HL-60/S4 treated with phorbol 12-myristate 13-acetate at 8.2 ng/mL for 4 days and 3 days (cell line): ENCODE measurements around the gene CHCHD3.
"Not testable (repeated sequence)": the region's sequence is repeated elsewhere in the genome, so short reads cannot be mapped to it uniquely, and the experiment has no call there.

Experiments
- in situ Hi-C: fragments of 300-500 bp; cut with MboI; formaldehyde crosslinking; loops from 2 replicates; pipeline ENCODE4 v1.15.0; 2022; ENCODE audit warnings: low sequenced_read_pairs

CHCHD3 gene

DNA sequence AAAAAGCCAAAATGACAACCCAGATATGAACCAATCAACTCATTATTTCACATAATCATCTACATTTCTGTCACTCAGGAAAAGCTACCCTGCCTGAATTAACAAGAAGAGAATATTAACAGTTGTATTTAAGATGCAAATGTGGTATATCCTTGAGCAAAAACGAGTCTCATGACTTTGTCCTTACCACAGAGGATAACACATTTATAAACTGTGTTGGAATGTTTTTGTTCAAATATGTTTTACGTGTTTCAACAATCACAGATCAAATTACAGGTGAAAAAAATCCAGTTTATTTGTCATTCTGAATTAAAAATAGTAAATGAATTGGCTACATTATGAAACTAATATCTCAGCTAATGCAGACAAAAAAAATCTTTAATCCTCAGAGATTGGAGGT is 34.6 kb downstream of the CHCHD3 start:
- in situ Hi-C loops, result no loop called here

DNA sequence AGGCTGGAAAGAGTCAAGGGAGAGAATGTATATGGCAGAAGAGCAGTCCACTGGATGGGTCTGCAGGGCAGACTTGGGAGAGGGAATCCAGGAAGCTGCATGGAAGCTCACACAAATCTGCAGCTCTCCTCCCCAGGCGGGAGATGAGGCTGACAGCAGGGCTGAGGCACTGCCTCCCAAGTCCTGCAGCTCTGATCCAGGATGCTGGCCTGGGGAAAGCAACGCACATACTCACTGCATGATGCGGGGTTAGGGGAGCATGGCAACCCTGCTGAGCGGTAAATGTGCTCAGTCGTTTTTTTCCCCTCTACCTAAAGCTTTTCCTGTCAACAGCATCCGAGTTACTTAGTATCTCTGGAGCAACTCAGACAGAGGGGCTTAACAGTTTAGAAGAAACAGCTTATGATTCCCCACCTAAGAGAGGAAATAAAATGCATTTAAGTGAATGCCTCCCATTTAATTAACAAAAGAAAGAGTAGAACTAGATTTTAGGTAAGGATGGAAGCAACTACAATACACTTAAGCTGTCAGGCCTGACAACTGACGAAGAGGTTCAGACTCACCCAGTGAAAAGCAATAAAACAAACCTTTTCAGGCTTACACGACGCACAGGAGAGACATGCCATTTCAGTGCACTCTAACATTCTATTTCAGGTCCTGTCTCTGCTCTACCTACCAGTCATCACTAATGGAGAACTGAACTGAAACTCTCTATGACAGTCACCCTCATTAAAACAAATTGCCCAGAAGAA is 37.0 kb downstream of the CHCHD3 start:
- in situ Hi-C loops, result no loop called here

DNA sequence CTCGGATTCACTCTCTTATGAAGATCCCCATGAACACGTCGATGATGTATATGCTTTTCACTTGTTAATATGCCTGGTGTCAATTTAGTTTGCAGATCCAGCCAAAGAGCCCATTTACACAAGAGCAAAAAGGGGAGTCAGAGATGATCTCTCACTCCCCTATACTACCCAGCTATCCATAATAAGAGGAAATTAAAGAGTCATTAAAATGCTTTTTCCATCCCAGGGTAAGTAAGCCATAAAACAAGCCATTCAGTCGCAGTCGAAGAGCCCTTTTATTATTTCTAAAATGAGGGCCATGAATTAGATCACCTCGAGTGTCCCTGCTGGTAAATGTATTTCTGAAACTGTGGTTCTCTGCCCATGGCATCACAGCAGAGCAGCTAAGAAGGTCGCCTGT is 41.2 kb downstream of the CHCHD3 start:
- in situ Hi-C loops, result no loop called here

DNA sequence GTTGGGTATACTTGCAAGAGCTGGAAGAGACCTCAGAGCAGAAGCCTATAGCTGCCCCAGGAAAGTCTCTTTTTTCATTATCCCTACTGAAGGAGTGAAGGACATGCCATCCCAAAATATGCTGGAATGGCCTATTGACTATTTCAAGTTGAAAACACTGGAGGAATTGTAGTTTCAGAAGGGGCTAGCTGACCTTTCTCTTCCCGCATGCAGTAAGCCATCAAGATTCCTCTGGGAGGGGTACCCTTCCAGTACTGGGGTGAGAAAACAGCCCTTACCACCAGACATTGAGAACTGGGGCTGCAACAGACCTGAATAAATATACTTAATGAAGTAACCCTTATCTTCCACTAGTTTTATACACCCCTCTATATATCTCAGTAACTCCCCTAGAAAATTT is 41.7 kb downstream of the CHCHD3 start:
- in situ Hi-C loops, result no loop called here

DNA sequence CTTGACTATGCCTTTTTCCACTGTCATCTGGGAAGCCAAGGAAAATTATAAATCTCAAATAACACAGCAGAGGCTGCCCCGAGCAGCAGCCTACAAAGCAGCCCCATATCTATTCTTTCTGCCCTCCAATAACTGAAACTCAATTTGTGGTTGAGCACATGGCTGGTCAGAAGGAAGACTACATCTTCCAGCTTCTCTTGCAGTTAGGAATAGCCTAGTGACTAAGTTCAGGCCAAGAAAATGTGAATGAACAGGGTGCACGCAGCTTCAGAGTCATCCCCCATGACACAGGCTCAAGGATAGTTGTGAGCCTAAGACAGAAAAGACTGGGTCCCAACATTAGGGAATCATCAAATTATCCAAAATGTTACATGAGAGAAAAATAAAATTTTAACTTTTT is 42.3 kb downstream of the CHCHD3 start:
- in situ Hi-C loops, result no loop called here

DNA sequence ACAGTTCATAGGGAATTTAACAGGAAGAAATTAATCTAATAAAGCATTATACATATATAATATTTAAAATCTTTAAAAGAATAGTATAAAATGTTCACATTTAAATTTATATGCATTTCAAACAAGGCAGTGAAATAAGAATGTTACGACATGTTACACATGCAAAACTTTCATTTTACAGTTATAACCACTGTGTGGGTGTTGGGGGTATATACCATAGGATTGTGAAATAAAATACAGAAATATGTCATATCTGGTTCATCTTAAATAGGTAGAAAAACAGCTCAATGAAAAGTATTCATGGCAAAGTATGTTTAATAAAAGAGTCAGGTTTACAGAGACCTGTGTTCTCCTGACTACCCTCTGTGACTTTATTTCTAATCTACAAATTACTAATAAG is 45.6 kb downstream of the CHCHD3 start:
- in situ Hi-C loops, result no loop called here

DNA sequence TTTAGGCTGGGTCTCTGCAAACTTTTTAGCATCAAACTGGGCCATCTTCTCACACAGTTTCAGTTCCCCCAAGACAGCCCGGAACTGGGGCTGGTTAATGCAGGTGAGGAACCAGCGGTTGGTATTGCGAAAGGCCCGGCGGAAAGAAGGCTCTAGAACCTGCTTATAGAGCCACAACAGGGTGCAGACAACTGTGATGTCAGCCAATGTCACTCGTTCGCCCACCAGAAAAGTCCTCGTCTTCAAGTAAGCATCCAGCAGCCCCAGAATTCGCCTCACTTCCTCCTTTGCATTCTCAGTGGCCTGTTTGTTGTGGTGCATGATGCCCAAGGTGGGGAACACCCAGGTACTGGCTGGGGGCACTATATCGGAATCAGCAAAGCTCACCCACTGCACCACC is 46.6 kb downstream of the CHCHD3 start:
- in situ Hi-C loops, result not testable (repeated sequence)

DNA sequence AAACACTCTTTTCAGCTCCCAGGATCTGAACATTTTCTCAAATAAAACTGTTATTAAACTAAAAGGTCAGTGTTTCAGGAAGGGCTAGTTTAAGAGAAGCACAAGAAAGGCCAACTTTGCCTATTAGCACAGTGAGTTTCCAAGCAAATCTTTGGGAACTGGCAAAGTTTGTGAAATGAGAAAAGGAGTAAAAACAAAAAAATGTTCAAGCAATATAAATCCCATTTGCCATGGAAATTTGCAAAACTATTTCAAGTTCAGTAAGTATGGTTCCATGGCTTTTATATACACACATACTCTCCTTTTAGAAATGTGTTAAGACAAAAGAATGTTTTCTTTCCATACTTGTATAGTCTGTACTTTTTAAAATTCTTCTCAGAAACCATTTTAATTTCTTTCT is 51.5 kb downstream of the CHCHD3 start:
- in situ Hi-C loops, result no loop called here

DNA sequence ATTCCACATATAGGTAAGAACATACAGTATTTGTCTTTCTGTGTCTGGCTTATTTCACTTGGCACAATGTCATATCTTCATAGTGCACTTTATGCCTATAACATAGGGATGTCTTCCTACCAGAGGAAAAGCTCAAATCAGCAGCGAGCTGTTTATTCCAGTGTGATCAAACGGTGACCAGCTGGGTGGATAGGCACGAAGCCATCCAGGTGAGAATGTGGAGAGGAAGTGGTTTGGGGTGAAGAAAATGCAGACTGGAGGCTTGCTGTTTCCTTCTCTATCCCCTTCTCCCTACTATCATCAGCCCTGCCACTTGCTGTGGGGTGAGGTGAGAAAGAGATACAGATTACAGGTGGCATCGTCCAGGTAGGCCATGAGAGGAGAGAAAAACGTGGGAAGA is 52.4 kb downstream of the CHCHD3 start:
- in situ Hi-C loops, result no loop called here

DNA sequence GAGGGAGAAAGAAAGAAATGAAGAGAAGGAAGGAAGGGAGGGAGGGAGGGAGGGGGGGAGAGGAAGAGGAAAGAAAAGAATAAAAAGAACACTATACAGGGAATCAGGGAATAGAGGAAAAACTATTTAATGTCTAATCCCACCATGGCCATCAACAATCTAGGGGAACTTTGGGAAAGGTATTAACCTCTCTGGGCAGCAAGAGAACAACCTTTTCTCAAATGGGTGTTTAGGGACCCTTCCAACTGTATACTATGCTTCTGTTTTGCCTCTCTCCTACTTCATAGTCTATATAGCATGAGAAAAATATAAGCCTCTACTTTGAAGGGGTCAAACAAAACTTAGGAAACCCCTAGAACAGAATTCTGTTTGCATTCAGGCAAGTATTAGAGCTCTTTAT is 54.5 kb downstream of the CHCHD3 start:
- in situ Hi-C loops, result no loop called here

DNA sequence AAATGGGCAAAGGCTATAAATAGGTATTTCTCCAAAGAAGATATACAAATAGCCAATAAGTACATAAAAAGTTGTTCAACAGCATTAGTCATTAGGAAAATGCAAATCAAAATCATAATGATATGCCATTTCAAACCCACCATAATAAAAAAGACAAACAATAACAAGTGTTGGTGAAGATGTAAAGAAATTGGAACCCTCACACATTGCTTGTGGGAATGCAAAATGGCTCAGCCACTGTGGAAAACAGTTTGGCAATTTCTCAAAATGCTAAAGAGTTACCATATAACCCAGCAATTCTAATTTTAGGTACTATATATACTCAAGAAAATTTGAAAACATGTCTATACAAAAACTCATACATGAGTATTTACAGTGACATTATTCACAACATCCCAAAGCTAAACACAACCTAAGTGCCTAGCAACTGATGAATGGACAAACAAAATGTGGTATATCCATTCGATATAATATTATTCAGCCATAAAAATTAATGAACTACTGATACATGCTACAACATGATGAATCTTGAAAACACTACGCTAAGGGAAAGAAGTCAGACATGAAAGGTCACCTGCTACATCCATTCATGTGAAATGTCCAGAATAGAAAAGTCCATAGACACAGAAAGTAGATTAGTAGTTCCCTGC is 55.6 kb downstream of the CHCHD3 start:
- in situ Hi-C loops, result no loop called here

DNA sequence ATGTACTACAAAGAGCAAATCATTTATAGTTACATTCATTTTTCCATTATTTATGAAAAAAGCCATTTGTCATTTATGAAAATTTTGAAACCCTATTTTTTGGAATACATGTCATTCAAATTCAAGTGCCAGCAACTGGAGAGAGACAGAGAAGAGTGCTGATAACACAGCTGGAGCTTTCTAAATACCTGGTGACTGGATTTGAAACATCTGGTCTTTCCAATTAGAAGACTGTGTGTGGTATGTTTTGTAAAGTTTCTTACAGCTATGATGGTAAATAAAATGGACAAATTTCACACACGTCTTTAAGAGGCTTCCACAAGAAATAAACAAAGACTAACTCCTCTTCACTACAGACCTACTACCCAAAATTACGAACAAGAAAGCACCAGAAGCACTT is 56.8 kb downstream of the CHCHD3 start:
- in situ Hi-C loops, result no loop called here

DNA sequence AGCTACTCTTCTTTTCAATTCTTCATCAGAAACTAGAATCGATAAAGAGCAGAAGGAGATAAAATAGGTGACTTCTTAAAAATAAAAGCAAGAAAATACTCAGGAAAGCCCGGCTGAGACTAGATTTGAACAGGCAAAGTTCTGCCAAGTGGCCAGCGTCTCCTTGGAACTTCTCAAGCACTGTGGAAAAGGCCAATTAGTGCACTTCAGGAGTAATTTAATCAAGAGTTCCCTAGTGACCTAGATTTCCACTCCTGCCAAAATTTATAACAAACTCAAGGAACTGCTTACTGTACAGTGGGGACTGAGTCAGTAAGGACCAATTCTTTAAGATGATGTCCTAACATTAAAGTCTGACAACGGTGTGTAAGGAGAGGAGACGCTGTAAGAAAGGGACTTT is 57.3 kb downstream of the CHCHD3 start:
- in situ Hi-C loops, result no loop called here

DNA sequence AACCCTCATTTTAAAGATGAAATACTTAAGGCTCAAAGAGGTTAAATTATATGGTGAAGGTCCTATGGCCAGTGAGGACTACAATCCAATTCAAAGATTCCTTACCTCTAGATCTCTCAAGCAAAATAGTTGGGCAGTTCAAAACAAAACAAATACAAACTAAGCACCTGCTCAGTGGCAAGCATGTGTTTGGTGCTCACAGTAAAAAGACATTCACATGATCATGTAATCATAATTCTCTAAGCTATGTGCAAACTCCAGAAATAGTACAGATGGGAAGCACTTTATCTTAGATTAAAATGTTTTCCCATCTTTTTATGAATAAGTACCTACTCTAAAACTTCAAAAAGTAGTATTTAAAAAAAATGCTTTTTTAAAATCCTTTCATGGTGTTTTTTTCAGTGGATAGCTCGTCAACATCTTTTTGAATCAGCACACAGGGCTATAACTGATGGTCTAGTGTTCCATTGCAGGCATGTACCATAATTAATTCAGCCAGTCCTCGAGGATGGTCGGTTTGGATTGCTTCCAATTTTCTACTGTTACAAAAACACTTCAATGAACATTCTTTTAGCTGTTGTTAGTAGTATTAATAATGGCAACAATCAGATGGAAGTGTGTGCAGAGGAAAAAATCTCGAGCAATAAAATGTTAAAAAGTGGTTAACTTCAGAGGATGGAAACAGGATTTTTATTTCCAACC is 58.4 kb downstream of the CHCHD3 start:
- in situ Hi-C loops, result no loop called here

DNA sequence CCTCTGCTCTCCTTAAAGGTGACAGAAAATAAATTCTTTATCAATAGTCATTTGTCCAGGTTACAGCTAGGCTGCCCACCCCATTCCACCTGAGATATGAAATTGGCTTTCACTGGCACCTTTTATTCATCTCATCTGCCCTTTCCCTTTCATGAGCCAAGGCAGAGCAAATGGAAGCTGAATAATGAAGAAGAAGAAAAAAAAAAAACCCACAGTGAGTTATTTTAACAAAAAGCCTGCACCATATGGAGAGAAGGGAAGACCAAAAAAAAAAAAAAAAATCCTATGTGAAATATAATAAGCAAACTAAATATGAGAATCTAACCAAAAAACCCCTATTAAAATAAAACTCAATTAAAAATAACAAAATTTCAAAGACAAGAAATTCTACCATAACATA is 59.2 kb downstream of the CHCHD3 start:
- in situ Hi-C loops, result no loop called here

DNA sequence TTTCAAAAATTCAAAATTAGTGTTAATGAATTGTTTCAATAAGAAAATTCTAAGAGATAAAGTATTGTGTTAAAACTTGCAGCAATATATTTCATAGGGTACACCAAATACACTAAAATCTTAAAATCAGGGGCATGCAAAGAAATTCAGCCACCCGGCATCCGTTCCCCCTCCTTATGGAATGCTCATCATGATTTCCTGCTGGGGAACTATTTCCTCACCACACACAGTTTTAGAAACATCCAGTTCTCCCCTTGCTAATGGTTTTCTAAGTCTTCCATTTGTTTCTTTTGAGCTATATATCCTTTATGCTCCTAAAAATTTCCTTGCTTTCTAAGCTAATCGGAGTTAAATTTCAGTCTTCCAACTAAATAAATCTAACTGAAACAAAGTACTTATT is 60.7 kb downstream of the CHCHD3 start:
- in situ Hi-C loops, result no loop called here

DNA sequence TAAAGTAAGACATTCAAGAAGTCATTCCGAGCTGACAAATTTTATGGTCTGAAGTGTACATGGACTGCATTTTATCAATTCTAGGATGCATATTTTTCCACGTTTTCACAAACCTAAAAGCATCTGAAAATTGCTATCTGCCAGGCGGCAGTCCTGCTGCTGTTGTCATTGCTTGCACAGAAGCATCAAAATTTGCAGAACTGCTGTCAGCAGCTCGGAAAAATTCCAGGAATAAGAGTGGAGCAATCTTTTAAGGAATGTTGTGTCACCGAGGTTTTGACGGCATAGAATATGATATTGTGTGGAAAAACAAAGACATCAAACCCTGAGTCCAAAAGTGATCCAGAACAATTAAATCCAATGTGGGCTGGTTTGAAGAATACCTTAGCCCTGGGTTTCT is 61.4 kb downstream of the CHCHD3 start:
- in situ Hi-C loops, result no loop called here

DNA sequence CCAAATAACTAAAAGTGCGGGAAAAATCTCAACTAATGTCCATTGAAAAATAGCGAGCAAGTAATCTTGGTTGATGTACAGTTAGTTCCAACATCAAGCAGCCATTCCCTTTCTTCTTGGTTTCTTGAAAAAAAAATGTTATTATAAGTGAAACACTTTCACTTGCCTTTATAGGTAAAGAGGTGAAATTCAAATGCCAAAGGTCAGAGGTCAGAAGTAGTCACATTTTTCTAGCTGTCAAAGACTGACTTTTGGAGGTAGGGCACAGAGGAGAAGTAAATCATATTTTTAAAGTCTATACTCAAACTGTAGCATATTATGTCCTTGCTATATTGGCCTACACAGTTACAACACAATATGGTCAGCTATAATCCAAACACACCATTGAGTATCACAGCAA is 62.3 kb downstream of the CHCHD3 start:
- in situ Hi-C loops, result no loop called here

DNA sequence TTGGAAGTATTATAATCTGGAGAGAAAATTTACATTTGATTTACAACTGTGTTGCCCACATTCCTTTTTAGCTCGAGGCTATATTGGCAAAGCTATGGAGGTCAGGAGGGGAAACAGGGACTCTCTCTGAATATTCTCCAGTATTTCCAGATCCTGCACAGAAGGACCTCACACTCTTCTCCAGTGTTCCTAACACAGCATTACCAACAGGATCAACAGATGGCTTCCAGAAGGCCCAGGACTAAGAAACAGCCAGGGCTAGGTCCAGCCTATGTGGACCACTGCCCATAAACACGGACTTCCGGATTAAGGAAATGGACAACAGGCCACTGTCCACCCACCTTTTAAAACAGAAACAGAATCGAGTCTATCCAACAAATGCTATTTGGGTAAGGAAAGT is 65.3 kb downstream of the CHCHD3 start:
- in situ Hi-C loops, result no loop called here

DNA sequence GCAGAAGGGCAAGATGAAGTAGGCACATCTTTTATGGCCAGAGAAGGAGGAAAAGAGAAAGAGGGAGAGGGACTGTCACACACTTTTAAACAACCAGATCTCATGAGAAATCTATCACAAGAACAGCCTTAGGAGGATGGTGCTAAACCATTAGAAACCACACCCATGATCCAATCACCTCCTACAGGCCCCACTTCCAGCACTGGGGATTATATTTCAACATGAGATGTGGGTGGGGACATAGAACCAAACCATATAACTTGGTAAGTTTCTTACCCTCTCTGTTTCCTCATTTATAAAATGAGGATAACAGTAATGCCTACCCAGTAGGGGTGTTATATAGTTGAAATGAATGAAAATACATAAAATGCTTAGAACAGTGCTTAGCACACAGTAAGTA is 66.0 kb downstream of the CHCHD3 start:
- in situ Hi-C loops, result no loop called here

DNA sequence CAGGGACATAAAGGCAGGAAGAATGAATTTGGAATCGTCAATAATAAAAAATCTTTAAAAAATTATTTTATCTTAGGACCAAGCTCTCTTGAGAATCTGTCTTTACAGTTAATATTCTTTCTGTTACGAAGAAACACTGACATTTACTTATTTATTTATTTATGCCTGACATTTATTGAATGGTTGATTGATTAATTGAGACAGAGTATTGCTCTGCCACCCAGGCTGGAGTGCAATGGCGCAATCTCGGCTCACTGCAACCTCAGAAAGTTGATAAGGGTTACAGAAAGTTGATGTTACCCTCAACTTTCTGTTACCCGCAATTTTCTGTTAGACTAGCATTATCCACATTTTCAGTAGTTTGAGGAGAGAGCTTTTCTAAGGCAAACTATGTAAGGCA is 70.1 kb downstream of the CHCHD3 start:
- in situ Hi-C loops, result no loop called here
